ENCODE data around the gene TAF8.
"Not testable (repeated sequence)": the region's sequence is repeated elsewhere in the genome, so short reads cannot be mapped to it uniquely, and the experiment has no call there.

The TAF8 gene

DNA sequence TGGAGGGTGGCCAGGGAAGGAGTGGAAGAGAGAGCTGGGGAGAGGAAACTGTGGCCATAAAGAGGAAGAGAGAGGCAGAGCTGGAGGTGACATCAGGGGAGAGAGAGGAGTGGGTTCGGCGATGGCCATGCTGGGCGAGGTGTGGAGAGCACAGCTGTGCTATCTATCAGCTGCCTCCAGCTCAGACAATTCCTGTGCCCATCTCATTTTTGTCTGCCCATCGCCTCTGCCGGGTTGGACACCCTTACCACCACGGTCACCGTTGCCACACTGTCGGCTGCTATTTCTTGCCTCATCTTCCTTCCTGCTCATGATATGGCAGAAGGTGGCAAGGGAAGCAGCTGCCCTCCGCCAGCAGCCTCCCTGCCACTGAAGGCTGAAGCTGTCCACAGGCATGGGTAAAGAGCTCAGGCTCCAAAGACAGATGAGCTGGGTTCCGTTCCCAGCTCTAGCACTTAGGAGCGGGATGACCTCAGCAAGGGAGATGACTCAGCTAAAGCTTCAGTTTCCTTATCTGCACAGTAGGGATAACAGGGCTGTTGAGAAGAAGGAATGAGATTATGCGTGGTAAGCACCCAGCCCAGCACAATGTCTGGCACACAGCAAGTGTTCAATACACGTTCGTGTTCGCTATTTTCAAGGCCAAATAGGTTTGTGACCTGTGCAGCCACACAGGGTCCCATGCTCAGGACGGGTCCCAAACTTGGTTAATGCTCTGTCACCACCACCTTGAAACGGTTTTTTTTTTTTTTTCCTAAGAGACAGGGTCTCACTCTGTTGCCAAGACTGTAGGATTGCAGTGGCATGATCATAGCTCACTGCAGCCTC, 21.9 kb upstream of the TAF8 start:
- DNase-seq (ENCODE audit: low read depth in 4 of 4, low spot score in 1 of 4), result no peak

DNA sequence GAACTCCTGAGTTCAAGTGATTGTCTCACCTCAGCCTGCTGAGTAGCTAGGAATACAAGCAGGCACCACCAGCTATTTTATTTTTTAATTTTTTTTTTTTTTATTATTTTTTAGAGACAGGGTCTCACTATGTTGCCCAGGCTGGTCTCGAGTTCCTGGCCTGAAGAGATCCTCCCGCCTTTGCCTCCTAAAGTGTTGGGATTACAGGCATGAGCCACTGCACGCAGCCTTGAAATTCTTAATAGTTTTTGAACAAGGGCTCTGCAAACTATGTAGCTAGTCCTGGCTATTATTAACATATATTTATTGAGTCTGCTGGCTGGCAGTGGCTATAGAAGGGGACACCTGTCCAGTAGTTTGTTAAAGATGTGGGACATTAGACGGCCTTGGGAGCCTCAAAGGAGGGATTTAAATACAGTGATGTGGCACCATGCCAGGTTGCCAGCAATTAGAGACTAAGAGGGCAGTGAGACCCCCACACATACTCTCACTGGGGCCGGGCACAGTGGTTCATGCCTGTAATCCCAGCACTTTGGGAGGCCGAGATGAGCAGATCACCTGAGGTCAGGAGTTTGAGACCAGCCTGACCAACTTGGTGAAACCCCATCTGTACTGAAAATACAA, 21.1 kb upstream of the TAF8 start:
- no peak for DNase-seq (ENCODE audit: low read depth in 4 of 4, low spot score in 1 of 4)

DNA sequence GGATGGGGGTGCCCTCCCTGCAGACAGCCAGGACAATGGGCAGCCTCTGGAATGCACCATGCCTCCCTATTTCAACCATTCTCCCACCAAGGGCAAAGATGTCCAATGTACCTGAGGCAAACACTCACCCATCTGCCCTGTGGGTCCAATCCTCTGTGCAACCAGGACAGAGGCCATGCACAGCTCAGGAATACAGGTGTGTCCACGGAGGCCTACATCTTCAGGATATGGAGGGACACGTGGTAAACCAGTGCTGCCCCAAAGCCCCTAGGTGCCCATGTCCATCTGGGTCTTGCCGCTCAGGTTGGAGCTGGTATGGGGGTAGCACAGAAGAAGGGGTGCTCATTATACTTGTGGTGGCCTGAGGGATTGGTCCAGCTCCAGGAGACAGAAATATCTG, 20.4 kb upstream of the TAF8 start:
- DNase-seq (ENCODE audit: low read depth in 4 of 4, low spot score in 1 of 4), result no peak

DNA sequence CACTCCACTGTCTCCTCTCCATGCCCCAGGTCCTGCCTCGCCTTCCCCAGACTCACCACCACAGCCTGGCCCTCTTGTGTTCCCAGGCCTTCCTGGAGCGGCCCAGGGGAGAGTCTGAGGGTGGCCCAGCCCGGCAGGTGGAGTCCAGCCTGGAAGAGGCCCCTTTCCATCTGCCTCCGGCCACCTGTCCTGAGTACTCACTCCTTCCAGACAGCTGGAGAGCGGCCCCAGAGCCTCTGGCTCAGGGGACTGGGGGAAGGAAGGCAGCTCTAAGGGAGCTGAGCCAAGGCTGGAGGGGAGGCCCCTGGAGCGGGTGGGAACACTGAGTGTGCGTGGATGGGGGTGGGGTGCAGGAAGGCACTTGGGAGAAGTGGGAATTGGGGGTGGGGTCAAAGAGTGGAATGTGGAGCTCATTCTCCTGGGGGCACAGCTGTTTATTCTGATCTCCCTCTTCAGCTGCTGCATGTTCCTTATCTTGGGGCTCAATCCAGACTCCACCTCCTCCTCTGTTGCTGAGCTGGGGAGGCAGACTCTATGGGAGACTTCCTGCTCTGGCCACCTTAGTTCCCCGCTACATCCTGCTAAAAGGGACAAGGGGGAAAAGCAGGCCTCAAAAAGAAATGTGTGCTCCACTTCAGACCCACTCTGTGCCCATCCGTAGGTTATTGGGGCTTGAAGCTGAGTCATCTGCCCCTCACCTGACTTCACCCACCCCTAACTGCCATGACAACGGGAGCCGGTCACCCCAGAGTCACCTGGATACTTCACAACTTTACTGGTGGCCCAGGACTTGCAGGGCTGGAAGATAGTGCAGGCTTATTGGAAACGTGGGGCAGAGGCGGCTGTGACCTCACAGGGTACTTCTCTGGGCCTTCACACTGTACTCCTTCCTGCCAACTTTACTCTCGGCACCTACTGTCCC, 19.5 kb upstream of the TAF8 start:
- DNase-seq (ENCODE audit: low read depth in 4 of 4, low spot score in 1 of 4), result no peak

DNA sequence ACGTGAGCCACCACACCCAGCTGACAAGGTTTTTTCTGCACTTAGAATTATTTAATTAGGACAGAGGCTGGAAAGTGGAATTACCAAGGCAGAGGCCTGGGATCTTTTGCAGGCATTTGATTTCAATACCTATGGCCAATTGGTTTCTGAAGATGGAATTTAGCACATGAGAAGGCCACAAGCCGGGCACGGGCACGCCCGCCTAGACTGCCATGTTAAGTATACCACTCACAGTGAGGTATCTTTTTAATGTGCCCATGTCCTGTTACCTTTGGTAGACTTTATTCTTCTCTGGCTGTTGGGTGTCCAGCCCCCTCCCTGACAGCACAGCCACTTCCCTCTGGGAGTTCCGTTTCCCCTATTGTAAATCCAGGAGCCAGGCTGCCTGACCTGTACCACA, 18.0 kb upstream of the TAF8 start:
- DNase-seq (ENCODE audit: low read depth in 4 of 4, low spot score in 1 of 4), result no peak

DNA sequence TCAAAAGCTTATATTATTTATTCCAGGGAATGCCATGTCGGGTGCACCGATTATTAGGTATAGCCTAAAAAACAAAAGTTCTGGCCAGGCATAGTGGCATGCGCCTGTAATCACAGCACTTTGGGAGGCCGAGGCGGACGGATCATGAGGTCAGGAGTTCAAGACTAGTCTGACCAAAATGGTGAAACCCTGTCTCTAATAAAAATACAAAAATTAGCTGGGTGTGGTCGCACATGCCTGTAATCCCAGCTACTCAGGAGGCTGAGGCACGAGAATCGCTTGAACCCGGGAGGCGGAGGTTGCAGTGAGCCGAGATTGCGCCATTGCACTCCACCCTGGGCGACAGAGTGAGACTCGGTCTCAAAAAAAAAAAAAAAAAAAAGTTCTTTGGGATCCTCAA, 12.7 kb upstream of the TAF8 start:
- not testable (repeated sequence) for DNase-seq (ENCODE audit: low read depth in 4 of 4, low spot score in 1 of 4)

DNA sequence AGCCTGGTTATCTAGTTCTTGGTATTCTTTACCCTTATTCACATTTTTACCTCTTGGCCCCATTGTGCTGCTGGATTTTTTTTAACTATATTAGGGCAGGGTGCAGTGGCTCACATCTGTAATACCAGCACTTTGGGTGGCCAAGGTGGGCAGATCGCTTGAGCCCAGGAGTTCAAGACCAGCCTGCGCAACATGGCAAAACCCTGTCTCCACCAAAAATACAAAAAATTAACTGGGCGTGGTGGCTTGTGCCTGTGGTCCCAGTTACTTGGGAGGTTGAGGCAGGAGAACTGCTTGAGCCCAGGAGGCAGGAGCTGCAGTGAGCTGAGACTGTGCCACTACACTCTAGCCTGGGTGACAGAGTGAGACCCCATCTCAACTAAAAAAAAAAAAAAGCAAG, 12.2 kb upstream of the TAF8 start:
- DNase-seq (ENCODE audit: low read depth in 4 of 4, low spot score in 1 of 4), result no peak

DNA sequence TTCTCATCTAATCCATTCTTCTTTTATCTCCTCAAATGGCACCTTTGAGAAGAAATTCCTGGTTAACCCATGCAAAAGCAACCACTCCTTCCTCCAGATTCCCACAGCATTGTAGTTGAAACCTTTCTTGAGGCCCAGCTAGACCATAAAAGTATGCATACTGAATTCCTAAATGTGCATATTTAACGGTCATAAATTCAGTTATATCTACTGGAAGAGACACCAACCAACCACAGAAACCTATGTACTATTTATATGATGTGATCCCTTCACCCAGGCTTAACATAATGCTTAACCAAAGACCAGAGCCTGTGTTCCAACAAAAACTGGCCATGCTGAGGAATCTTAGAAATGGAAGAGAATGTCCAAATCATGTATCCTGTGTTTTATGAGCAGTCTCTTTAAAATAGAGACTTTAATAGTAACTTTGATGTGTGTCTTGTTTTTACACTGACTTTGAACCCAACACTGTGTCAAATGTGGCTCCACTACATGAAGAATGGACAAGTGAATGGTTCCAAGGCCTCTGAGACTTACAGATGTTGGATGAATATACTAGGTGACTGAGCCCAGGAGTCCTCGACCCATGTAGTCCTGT, 11.4 kb upstream of the TAF8 start:
- DNase-seq (ENCODE audit: low read depth in 4 of 4, low spot score in 1 of 4), result no peak

DNA sequence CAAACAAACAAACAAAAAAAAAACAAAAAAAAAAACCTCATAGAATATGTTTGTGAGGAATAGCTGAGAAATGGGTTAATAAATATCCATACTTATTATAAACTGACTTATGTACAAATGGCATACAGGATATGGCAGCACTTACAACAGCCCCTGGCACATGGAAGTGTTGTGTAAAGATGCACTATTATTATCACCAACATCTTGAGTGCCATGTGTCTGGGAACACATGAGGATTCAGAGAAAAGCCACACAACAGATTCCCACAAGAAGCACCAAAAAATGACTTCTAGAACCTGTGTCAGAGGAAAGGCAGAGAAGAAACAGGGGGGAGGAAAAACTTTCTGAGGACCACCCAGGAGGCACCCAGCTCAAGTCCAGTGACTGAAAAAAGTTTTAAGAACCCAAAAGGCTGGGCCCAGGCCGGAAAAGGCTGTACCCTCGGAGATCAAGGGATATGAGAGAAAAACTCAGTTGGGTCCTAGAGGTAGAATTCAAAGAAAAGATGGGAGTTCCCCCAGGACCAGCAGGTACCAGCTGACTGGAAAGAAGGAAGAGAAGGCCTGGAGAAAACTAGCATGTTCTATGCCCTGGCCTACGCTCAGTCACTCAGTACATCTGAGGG, 9.4 kb upstream of the TAF8 start:
- DNase-seq (ENCODE audit: low read depth in 4 of 4, low spot score in 1 of 4), result no peak

DNA sequence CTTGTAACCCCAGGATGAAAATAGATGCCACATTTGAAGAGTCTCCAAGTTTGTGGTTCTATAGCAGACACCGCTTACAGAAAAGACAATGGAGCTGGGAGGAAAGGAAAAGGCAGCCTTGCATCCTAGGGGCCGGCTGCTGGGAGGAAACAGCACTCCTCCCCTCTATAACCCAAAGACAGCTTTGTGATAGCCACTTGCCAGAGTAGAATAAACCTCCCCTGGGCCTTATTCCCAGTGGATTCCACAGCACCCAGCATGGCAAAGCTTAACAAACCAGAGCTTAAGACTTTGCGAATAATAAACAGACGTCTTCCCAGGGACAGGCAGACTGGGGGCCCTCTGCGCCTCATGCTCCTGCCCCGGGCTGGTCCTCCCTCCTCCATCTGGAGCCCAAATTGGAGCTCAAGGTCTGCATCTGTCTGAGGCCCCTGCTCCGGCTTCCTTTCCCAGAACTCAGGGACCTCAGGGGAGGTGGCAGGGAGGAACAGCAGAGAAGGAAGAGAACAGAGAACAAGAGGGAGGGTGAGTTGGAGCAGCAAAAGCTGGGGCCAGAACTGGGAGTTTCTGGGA, 8.8 kb upstream of the TAF8 start:
- no peak for DNase-seq (ENCODE audit: low read depth in 4 of 4, low spot score in 1 of 4)

DNA sequence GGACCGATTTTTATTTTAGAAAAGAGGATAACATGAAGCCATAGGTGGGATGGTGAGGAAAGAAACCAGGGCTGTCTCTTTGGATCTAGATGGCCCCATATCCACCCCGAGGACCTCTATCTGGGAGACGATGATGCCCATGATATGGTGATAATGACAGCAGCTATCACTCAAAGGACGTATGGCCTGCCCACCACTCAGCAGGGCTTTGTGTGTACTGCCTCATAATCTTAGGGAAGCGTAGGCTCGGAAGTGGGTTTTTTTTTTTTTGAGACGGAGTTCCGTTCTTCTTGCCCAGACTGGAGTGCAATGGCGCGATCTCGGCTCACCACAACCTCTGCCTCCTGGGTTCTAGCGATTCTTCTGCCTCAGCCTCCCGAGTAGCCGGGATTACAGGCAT, 8.2 kb upstream of the TAF8 start:
- no peak for DNase-seq (ENCODE audit: low read depth in 4 of 4, low spot score in 1 of 4)

DNA sequence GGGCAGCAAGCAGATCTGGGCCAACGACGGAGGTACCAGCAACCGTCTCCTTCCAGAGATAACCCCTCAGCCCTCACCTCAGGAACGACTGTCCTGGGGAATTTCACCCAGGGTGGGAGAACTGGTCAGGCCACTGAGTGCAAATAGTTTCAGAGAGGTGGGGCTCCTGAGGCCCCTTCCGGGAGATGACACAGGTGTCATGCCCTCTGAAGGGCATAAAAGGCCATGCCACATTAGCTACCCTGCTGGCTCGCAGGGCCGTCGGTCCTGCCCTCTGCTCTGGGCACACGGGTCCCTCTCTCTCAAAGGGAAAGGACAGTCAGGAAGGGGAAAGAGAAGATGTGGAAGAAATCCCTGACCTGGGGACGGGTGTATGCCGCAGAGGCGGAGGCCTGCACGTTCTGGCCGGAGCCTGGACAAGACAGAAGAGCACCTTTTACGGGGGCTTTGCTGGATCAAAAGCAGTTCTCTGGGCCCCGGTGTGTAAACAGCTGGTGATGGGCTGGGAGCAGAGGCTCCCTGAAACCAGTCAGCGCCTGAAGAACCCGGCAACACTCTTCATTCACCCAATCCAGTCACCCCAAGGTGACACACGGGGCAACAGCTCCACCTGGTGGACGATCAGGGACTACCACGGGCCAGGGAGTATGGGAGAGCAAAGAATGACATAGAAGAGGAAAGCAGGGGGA, 6.4 kb upstream of the TAF8 start:
- peak; percentile 90 to 97 (median 94) for DNase-seq (ENCODE audit: low read depth in 4 of 4, low spot score in 1 of 4)

DNA sequence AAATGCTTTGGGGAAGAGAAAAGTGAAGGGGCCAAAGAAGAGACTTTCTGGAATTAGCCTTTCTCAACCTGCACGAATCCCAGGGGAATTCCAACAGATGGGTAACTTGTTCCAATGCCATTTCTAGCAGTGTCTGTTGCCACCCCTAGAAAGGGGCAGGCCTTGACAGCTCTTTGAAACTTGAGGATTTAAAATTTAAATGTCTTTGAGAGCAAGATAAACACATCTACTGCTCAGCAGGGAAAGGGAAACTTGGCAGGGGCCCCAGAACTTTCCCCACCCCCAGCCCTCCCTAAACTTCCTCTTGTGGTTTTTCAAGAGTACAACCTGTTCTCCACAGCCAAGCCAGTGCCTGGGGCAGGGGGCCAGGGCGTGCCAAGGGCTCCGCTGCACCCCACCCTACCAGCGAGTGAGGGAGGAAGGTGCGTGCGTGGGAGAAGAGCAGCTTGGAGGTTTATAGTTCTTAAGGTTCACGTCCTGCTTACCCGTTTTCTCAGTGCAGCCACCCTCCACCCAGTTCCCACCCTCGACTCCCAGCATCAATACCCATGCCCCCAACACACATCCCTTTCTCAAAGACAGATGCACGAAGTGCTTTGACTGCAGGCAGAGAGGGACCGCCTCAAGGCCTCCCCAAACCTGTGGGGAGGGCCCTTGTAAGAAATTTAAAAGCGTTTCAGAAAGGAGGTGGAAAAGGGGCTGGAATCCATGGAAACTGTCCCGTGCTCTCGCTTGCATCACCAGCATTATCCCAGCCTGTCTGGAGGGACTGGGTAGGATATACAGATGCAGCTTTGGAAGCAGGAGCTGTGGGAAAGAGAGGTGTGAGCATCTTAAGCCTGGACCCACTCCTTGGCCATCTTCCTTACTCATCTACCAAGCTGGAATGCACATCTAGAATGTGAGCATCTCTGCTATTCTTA, 4.5 kb upstream of the TAF8 start:
- DNase-seq (ENCODE audit: low read depth in 4 of 4, low spot score in 1 of 4), result peak in 2 of 4 experiments; percentile 61 to 68

DNA sequence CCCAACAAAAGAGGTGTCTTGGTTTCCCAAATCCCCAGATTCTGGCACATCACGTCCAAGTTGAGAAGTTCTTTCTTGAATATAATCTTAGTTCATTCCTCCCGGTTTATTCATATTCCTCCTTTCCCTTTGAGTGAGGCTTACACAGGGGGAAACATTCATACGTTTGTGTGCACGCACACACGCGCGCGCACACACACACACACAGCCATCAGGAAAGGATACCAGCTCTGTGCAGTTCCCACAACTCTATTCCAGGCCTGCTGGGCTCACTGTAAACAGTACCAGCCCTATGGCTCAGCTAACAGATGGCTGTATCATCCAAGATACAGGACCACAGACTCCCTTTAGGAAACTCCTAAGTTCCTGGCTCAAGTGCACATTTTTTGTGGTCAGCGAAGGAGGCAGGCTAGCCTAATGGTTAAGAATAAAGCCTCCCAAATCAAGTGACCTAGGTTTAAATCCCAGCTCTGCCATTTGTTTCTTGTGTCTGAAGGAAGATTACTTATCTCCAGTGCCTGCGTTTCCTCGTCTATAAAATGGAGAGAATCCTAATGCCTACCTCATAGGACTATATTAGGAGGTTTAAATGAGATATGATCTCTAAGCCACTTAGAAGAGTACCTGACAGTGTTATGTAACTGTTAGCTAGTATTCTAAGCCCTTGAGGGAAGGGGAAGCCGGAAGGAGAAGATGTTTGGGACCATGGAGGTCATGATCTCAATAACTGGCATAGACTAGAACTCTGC, 3.7 kb upstream of the TAF8 start:
- no peak for DNase-seq (ENCODE audit: low read depth in 4 of 4, low spot score in 1 of 4)

DNA sequence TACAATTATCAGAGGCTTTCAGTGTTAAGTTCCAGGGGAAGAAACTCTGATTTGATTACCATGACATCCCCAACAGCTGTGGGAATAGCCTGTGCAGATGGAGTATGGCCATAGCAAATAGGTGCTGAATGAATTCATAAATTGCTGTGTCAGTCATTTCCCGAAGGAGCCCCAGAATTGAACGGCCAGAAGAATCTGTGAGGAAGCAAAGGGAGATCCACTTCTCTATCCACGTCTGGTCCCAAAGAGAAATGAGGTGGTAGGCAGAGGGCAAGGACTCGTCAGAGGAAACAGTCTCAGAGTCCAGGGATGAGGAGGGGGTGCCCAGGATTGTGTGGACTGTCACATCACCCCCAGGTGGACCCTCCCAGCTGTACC, 3.1 kb upstream of the TAF8 start:
- no peak for DNase-seq (ENCODE audit: low read depth in 4 of 4, low spot score in 1 of 4)

DNA sequence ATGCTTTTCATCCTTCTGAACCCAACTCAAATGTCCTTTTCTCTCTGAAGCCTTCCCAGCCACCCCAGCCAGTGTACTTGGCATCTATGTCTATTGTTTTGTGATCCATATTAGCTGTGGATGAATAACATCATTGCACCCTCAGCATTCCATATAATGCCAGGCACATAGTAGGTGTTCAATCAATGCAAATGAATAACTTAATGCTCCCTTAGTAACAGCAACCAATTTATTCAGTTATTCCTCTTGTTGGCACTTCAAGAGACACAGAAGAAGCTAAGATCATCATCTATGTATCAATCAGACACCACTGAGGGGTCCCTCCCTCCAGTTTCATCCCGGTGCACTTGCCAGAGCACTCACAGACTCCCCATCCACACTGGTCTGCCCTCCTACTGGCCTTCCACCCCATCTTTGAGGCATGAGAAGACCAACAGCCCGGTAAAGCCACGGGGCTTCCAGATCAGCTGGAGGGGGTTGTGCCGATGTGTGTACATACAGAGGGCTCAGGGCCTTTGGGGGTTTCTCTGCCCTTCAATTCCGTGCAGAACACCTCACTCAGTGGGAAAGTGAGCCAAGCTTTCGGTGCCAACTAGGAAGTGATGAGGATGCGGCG, 2.4 kb upstream of the TAF8 start:
- DNase-seq (ENCODE audit: low read depth in 4 of 4, low spot score in 1 of 4), result no peak

DNA sequence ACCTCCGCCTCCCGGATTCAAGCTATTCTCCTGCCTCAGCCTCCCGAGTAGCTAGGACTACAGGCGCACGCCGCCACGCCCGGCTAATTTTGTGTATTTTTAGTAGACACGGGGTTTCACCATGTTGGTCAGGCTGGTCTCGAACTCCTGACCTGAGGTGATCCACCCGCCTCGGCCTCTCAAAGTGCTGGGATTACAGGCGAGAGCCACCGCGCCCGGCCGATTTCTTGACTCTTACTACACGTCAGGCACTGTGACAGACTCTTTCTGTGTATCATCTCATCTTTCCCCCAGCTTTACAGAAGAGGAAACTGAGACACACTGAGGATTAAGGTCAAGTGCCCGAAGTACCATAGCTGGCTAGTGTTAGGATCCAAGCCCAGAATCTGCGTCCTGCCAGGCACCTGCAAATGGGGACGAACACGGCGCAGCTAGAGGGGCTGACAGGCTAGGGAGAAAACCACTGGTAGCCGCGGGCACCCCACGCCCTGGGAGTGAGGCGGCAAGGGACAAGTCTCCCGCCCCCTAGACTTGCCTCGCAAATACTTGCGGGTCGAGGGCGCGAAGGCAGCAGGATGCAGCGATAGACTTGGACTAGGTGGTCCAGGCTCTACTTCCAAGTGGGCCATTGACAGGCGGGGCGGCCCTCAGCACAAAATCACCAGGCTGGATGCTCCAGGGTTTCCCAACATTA, 1.1 kb upstream of the TAF8 start:
- no peak for DNase-seq (ENCODE audit: low read depth in 4 of 4, low spot score in 1 of 4)
